HFFc6 (cell line): ENCODE data around the gene CDH5. TPM values are rescaled to one million over a fixed set of nuclear protein-coding genes. Genes with fewer than 3 reads are reported as not detected.

Source experiments
- DNase-seq: peaks from one replicate; pipeline ENCODE4 v3.0.0-alpha.2; 2018
- H3K27ac Mint-ChIP-seq: 2 replicates; pipeline ENCODE4 v1.8.0; 2020; ENCODE audit warnings: mild to moderate bottlenecking, mixed read lengths
- H3K27me3 Mint-ChIP-seq: 2 replicates; pipeline ENCODE4 v1.8.0; 2021; ENCODE audit warnings: mild to moderate bottlenecking, moderate library complexity, mixed read lengths; ENCODE audit not compliant: insufficient read depth
- H3K36me3 Mint-ChIP-seq: 2 replicates; pipeline ENCODE4 v1.8.0; 2021; ENCODE audit warnings: low read depth, mixed read lengths
- H3K4me1 Mint-ChIP-seq: 2 replicates; pipeline ENCODE4 v1.8.0; 2020; ENCODE audit warnings: low read depth, mixed read lengths
- H3K4me3 Mint-ChIP-seq: 2 replicates; pipeline ENCODE4 v1.8.0; 2020; ENCODE audit warnings: mild to moderate bottlenecking, moderate library complexity, mixed read lengths
- H3K9me3 Mint-ChIP-seq: 2 replicates; pipeline ENCODE4 v1.8.0; 2020; ENCODE audit warnings: mild to moderate bottlenecking, mixed read lengths
- total RNA-seq, 6 experiments: library from RNA; stranded (reverse); fragmentation: NEBNext Ultra II Directional; extraction: Animal tissue kit (Norgen Biotek cat#: 25700); gene quantifications; 2 replicates in 1 of 6; 3 replicates in 5 of 6; pipeline ENCODE4 v1.2.3, GENCODE V29; 2021
- TF ChIP-seq, protein P1 (sequence below): fragments of 200-600 bp; sonication (generic); IDR thresholded peaks from 2 replicates; pipeline ENCODE4 v1.5.0; 2021; ENCODE audit warnings: antibody characterized with exemption, mild to moderate bottlenecking

Gene CDH5
- total RNA-seq, 6 experiments from 2014 or later = not detected

GRCh38 chr16:66387817-66388332 lies 21.4 kb downstream of the CDH5 start:
- Mint-ChIP-seq H3K4me1 (peaks cover 11% of the 10 kb centered on the region), H3K9me3 (no peaks in the 10 kb centered on the region), H3K4me3 (no peak overlapping the region), H3K27ac (no peak overlapping the region), H3K27me3 (peaks cover 15% of the 10 kb centered on the region), H3K36me3 (no peaks in the 10 kb centered on the region)
- DNase-seq = no peak
- TF ChIP-seq, protein P1, sequence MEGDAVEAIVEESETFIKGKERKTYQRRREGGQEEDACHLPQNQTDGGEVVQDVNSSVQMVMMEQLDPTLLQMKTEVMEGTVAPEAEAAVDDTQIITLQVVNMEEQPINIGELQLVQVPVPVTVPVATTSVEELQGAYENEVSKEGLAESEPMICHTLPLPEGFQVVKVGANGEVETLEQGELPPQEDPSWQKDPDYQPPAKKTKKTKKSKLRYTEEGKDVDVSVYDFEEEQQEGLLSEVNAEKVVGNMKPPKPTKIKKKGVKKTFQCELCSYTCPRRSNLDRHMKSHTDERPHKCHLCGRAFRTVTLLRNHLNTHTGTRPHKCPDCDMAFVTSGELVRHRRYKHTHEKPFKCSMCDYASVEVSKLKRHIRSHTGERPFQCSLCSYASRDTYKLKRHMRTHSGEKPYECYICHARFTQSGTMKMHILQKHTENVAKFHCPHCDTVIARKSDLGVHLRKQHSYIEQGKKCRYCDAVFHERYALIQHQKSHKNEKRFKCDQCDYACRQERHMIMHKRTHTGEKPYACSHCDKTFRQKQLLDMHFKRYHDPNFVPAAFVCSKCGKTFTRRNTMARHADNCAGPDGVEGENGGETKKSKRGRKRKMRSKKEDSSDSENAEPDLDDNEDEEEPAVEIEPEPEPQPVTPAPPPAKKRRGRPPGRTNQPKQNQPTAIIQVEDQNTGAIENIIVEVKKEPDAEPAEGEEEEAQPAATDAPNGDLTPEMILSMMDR = no peak

DNA sequence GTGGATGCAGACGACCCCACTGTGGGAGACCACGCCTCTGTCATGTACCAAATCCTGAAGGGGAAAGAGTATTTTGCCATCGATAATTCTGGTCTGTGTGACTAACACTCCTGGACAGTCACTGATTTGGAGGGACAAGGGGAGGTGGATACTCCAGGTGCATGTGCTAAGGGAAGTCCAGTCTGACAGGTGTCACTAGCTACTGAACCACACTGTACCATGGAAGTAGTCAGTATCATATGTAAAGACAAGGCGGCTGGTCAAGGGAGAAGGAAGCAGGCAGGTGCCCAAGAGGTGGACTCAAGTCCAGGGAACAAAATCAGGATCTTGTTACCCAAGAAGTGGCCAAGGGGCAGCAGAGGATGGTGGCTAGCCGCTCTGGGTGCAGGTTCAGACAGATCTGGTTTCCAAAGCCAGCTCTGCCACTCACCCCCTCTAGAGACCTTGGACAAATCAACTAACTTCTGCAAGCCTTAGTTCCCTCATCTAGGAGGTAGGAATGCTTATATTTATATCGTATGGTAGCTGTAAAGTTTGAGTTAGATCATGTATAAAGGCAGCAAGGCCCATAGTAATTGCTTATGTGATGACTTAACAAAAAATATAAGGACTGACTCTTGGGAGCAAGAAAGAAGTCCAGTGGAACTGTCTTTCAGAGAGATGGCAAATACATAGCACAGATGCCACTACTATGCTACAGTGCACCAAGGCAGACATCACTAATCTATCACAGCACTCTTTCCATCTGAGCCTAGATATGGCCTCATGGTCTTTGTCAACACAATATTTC lies 22.1 kb downstream of the CDH5 start:
- H3K4me3 Mint-ChIP-seq = no peak overlapping the region
- no peak overlapping the region for H3K27ac Mint-ChIP-seq
- DNase-seq = no peak
- peaks cover 18% of the 10 kb centered on the region for H3K27me3 Mint-ChIP-seq
- no peaks in the 10 kb centered on the region for H3K9me3 Mint-ChIP-seq
- TF ChIP-seq, protein P1 = no peak
- peaks cover 4% of the 10 kb centered on the region for H3K4me1 Mint-ChIP-seq
- H3K36me3 Mint-ChIP-seq = no peaks in the 10 kb centered on the region

DNA sequence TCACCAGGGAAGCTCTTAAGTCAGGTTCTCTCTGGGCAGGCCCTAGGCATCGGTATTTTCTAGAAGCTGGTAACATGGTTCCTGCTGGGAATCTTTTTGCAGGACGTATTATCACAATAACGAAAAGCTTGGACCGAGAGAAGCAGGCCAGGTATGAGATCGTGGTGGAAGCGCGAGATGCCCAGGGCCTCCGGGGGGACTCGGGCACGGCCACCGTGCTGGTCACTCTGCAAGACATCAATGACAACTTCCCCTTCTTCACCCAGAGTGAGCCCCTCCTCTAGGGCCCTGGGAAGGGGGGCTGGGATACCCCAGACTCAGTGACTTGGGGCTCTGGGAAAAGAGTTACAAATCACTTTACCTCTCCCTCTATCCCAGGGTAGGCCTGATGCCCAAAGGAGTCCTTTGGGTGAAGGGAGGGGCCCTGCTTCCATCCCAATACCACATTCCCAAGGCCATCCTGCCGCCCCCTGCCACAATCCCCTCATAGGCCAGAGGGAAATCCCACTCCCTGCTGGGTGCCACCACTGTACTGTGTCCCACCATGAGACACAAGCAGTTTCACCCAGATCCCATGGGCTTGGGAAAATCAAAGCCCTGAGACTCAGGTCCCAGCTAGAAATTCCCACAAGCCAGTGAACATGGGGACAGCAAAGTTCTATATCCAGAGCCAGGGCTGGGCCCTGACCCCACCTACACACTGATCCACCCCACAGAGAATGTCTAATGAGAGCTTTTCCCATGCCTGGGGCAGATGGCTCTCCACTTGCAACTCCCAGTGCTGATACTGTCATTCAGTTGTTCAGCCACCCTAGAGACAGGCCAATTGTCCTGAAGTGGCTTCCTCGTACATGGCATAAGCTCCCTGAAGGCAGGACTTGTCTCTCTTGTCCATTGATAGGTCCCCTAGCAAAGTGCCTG lies 23.0 kb downstream of the CDH5 start:
- Mint-ChIP-seq H3K9me3 (no peaks in the 10 kb centered on the region), H3K4me1 (no peaks in the 10 kb centered on the region), H3K27ac (no peak overlapping the region), H3K27me3 (peaks cover 18% of the 10 kb centered on the region), H3K4me3 (no peak overlapping the region), H3K36me3 (no peaks in the 10 kb centered on the region)
- TF ChIP-seq, protein P1 = no peak
- DNase-seq = no peak

GRCh38 chr16:66390346-66391108 lies 24.0 kb downstream of the CDH5 start:
- TF ChIP-seq, protein P1 = no peak
- H3K4me1 Mint-ChIP-seq = no peaks in the 10 kb centered on the region
- no peak overlapping the region for H3K4me3 Mint-ChIP-seq
- H3K36me3 Mint-ChIP-seq = no peaks in the 10 kb centered on the region
- DNase-seq = no peak
- H3K9me3 Mint-ChIP-seq = no peaks in the 10 kb centered on the region
- peaks cover 21% of the 10 kb centered on the region for H3K27me3 Mint-ChIP-seq
- no peak overlapping the region for H3K27ac Mint-ChIP-seq
